Activated CD8-positive, alpha-beta memory T cell treated with anti-CD3 and anti-CD28 coated beads for 36 hours (primary cell): ENCODE results near the gene NIPSNAP2. TPM values are rescaled to one million over a fixed set of nuclear protein-coding genes. Genes with fewer than 3 reads are reported as not detected.
"Not testable (repeated sequence)": the region's sequence is repeated elsewhere in the genome, so short reads cannot be mapped to it uniquely, and the experiment has no call there.

ENCODE experiments used
- CTCF ChIA-PET: fragments of 350-600 bp; sonication (Branson Sonifier 250); formaldehyde crosslinking; loops from one replicate; lab custom pipeline; 2021; ENCODE audit warnings: antibody characterized with exemption; lab: Charles Lee
- POLR2A ChIA-PET: fragments of 350-600 bp; sonication (Branson Sonifier 250); formaldehyde crosslinking; loops from one replicate; lab custom pipeline; 2021; ENCODE audit warnings: antibody characterized with exemption; lab: Charles Lee
- total RNA-seq, 2 experiments: library from RNA; stranded (reverse); gene quantifications; one replicate each; pipeline ENCODE4 v1.2.3, GENCODE V29; 2021

Gene NIPSNAP2
- total RNA-seq: 10 to 100 TPM; 46.4 to 46.5 TPM

GRCh38 chr7:55964261-55965099 is at the start of gene NIPSNAP2:
TSS of gene NIPSNAP2 (plus strand) at chr7:55964585. CDS start at chr7:55964610, 25 bp downstream.
- POLR2A ChIA-PET: interaction anchor here (0.5 to 1.4 kb wide), 4 partner anchors 9 to 101 kb away, joined by 3 to 7 read pairs (median 4); partner anchors contain the start of gene SUMF2

DNA sequence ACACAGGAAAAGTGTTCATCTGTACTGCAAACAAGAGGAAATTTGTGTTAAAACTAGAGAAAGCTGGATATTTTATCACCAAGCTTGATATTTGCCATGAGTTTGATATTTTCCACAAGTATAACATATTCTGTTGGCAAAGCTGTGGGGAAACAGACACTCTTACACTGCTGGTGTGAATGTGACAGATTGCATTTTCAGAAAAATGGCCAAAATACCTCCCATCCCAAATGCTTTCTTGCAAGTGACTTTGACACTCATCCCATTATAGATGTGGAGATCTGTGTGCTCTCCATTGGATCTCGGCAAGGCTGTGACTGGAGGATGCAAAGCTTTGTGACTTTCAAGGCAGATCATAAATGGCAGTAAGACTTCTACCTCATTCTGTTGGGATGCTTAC is 46.6 kb upstream of the NIPSNAP2 start:
- ChIA-PET CTCF (no interaction called here), POLR2A (no interaction called here)

More at GRCh38 chr7:55964261-55965099, at the start of gene NIPSNAP2:
- CTCF ChIA-PET: interaction anchor here (0.5 to 3.0 kb wide), 9 partner anchors 9 to 411 kb away, joined by 3 to 8 read pairs (median 3); partner anchors contain the start of genes CHCHD2 and MRPS17

GRCh38 chr7:55928006-55928767 is 36.2 kb upstream of the NIPSNAP2 start:
- ChIA-PET CTCF (no interaction called here), POLR2A (no interaction called here)

GRCh38 chr7:55931421-55932151 is 32.8 kb upstream of the NIPSNAP2 start:
- POLR2A ChIA-PET: no interaction called here
- CTCF ChIA-PET: interaction anchor here (0.7 kb wide), 1 partner anchor 97 kb away, joined by 3 read pairs; no protein-coding TSS in a partner anchor

DNA sequence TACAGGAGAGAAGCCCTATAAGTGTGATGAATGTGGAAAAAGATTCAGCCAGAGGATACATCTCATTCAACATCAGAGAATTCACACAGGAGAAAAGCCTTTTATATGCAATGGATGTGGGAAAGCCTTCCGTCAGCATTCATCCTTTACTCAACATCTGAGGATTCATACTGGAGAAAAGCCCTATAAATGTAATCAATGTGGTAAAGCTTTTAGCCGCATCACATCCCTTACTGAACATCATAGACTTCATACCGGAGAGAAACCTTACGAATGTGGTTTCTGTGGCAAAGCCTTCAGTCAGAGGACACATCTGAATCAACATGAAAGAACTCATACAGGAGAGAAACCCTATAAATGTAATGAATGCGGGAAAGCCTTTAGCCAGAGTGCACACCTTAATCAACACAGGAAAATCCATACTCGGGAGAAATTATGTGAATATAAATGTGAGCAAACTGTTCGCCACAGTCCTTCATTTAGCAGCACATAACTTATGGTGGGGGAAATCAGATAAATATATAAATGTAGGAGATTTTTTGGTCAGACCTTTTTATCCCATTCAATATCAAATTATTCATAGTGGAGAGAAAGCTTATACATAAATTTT is 24.8 kb upstream of the NIPSNAP2 start:
- POLR2A ChIA-PET: no interaction called here

GRCh38 chr7:55946545-55946944 is 17.8 kb upstream of the NIPSNAP2 start:
- ChIA-PET POLR2A (no interaction called here), CTCF (no interaction called here)

More for the DNA sequence above, 24.8 kb upstream of the NIPSNAP2 start:
- CTCF ChIA-PET: no interaction called here

- POLR2A ChIA-PET: interaction anchor here (0.6 to 0.7 kb wide), 3 partner anchors 22 to 217 kb away, joined by 3 to 7 read pairs (median 5); no protein-coding TSS in a partner anchor
- CTCF ChIA-PET: interaction anchor here (0.7 to 1.2 kb wide), 3 partner anchors 12 to 483 kb away, joined by 3 to 7 read pairs (median 5); no protein-coding TSS in a partner anchor
These were observed 12.6 kb upstream of the NIPSNAP2 start, which contains the start of gene MRPS17 for GRCh38 chr7:55951637-55952351. TSS of gene MRPS17 (plus strand) at chr7:55951877. CDS start at chr7:55953196, 1,319 bp downstream.

GRCh38 chr7:55952352-55952671 is 12.1 kb upstream of the NIPSNAP2 start:
- POLR2A ChIA-PET, CTCF ChIA-PET: not testable (repeated sequence)

- ChIA-PET CTCF (no interaction called here), POLR2A (no interaction called here)
These were observed 10.5 kb upstream of the NIPSNAP2 start for GRCh38 chr7:55953707-55954475.

DNA sequence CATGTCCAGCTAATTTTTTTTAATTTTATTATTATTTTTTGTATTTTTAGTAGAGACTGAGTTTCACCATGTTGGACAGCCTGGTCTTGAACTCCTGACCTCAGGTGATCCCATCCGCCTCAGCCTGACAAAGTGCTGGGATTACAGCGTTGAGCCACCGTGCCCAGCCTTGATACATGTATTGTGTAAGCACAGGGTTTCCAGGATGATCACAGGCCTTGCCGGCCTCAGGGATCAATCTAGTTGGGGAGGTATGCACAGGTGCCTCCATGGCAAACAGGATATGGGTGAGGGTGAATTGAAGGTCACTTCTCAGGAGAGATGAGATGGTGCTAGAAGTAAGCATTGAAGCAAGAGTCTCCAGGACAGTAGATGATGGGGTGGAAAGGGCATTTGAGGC is 7.2 kb upstream of the NIPSNAP2 start:
- ChIA-PET POLR2A (no interaction called here), CTCF (no interaction called here)

- ChIA-PET POLR2A (no interaction called here), CTCF (interaction anchor here (3.0 kb wide), 1 partner anchor 320 kb away, joined by 8 read pairs; no protein-coding TSS in a partner anchor)
These were observed 2.4 kb upstream of the NIPSNAP2 start for GRCh38 chr7:55962014-55962413.

GRCh38 chr7:55963584-55964168 is 709 bp upstream of the NIPSNAP2 start:
- ChIA-PET CTCF (interaction anchor here (0.5 to 3.0 kb wide), 7 partner anchors 8 to 322 kb away, joined by 3 to 8 read pairs (median 6); partner anchors contain the start of genes CHCHD2 and MRPS17), POLR2A (interaction anchor here (0.5 kb wide), 1 partner anchor 66 kb away, joined by 7 read pairs; no protein-coding TSS in a partner anchor)

GRCh38 chr7:55965100-55965470 is 700 bp downstream of the NIPSNAP2 start:
- POLR2A ChIA-PET: interaction anchor here (0.5 to 1.4 kb wide), 3 partner anchors 8 to 100 kb away, joined by 3 to 4 read pairs (median 3); partner anchors contain the start of gene SUMF2
- CTCF ChIA-PET: interaction anchor here (0.6 to 3.0 kb wide), 5 partner anchors 10 to 412 kb away, joined by 3 to 8 read pairs (median 6); no protein-coding TSS in a partner anchor

- ChIA-PET POLR2A (no interaction called here), CTCF (interaction anchor here (1.3 kb wide), 1 partner anchor 710 kb away, joined by 3 read pairs; no protein-coding TSS in a partner anchor)
These were observed 1.5 kb downstream of the NIPSNAP2 start for GRCh38 chr7:55965805-55966421.

DNA sequence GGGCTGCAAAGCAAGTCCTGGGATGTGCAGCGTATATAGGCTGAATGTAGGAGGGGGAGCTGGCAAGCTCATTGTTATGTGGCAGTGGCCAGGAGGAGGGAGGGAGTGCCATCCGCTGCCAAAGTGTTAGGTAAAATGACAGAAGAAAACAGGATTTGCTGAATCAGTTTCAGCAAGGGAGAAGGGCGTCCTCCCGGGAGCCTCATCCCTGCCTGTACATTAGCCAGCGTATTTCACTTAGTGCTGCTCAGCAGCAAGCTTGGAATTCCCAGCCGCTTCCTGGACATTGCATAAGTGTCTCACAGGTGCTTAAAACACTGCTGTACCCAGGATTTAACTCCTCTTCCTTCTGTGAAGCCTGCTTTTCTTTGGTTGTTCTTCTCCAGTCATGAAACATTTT is 2.5 kb downstream of the NIPSNAP2 start:
- CTCF ChIA-PET: interaction anchor here (0.5 to 1.3 kb wide), 2 partner anchors 51 to 711 kb away, joined by 3 read pairs; no protein-coding TSS in a partner anchor

GRCh38 chr7:55969391-55969790 is 5.0 kb downstream of the NIPSNAP2 start:
- ChIA-PET POLR2A (no interaction called here), CTCF (no interaction called here)

More for the DNA sequence above, 2.5 kb downstream of the NIPSNAP2 start:
- POLR2A ChIA-PET: no interaction called here
